Activated CD8-positive, alpha-beta memory T cell treated with anti-CD3 and anti-CD28 coated beads for 48 hours (primary cell): Measurements from ENCODE around the gene PSME3IP1.
"Not testable (repeated sequence)": the region's sequence is repeated elsewhere in the genome, so short reads cannot be mapped to it uniquely, and the experiment has no call there.

ENCODE experiments used
- DNase-seq, 3 experiments: peaks; one replicate each; pipeline ENCODE4 v3.0.0-alpha.2; 2020; ENCODE audit warnings: low read depth in 2 of 3, low spot score in 2 of 3

The PSME3IP1 gene

GRCh38 chr16:57125969-57126368 is 59.9 kb downstream of the PSME3IP1 start:
- DNase-seq: no peak

- DNase-seq: no peak
These were observed 60.5 kb downstream of the PSME3IP1 start for GRCh38 chr16:57125376-57125775.

GRCh38 chr16:57123974-57124674 is 61.7 kb downstream of the PSME3IP1 start:
- no peak for DNase-seq

GRCh38 chr16:57123216-57123973 is 62.4 kb downstream of the PSME3IP1 start:
- DNase-seq: no peak

- DNase-seq: no peak
These were observed 67.3 kb downstream of the PSME3IP1 start for GRCh38 chr16:57118461-57119084.

GRCh38 chr16:57115514-57116182 is 70.2 kb downstream of the PSME3IP1 start:
- no peak for DNase-seq

GRCh38 chr16:57115168-57115513 is 70.7 kb downstream of the PSME3IP1 start:
- no peak for DNase-seq

GRCh38 chr16:57113664-57114063 is 72.2 kb downstream of the PSME3IP1 start:
- DNase-seq: no peak

GRCh38 chr16:57113042-57113453 is 72.8 kb downstream of the PSME3IP1 start:
- DNase-seq: no peak

GRCh38 chr16:57112403-57113041 is 73.3 kb downstream of the PSME3IP1 start:
- DNase-seq: no peak

- DNase-seq: no peak
These were observed 74.4 kb downstream of the PSME3IP1 start for GRCh38 chr16:57111420-57111819.

GRCh38 chr16:57110937-57111336 is 74.9 kb downstream of the PSME3IP1 start:
- DNase-seq: no peak

GRCh38 chr16:57109259-57110105 is 76.4 kb downstream of the PSME3IP1 start:
- DNase-seq: not testable (repeated sequence)

- DNase-seq: no peak
These were observed 77.4 kb downstream of the PSME3IP1 start for GRCh38 chr16:57108432-57108831.

GRCh38 chr16:57107321-57107922 is 78.4 kb downstream of the PSME3IP1 start:
- no peak for DNase-seq

- DNase-seq: no peak
These were observed 79.1 kb downstream of the PSME3IP1 start for GRCh38 chr16:57106767-57107166.

GRCh38 chr16:57105184-57105583 is 80.7 kb downstream of the PSME3IP1 start:
- no peak for DNase-seq

- no peak for DNase-seq
These were observed 81.1 kb downstream of the PSME3IP1 start for GRCh38 chr16:57104706-57105105.

- DNase-seq: no peak
These were observed 82.7 kb downstream of the PSME3IP1 start for GRCh38 chr16:57102888-57103851.
